HK-2 (cell line): ENCODE data around the gene CCT8L2.
"Not testable (repeated sequence)": the region's sequence is repeated elsewhere in the genome, so short reads cannot be mapped to it uniquely, and the experiment has no call there.

Experiments used
- DNase-seq: peaks from one replicate; pipeline ENCODE4 v3.0.0-alpha.2; 2018; ENCODE audit not compliant: unreplicated experiment

Gene CCT8L2

DNA sequence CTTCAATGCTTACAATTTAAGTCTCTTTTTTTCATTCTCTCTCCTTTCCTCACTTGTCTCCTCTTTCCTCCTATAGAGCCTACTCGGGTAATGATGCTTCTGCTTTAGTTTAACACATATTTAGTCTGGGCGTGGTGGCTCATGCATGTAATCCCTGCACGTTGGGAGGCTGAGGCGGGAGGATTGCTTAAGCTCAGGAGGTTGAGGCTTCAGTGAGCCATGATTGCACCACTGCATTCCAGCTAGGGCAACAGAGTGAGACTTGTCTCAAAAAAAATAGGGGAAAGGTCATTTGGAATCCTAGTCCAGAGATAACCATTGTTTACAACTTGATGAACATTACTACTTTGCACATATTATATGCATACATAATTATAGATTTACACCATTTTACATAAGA, 1.4 kb upstream of the CCT8L2 start:
- no peak for DNase-seq

DNA sequence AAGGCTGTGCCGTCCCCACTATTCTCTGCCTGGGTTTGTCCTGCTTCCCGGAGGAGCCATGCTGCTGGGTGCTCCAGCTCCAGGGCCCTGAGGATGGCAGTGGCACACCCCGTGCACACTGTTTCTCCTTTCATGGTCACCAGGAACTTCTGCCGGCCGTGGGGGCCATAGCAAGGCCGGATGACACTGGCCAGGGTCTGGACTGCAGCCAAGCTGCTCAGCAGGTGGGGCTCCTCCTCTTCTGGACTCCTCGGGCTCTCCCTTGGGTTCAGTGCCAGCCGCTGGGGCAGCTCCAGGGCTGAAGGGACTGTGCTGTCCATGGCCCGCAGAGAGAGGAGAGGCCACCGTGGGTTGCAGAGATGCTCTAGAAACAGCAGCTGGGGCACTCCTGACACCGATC, 379 bp downstream of the CCT8L2 start:
- DNase-seq = not testable (repeated sequence)

DNA sequence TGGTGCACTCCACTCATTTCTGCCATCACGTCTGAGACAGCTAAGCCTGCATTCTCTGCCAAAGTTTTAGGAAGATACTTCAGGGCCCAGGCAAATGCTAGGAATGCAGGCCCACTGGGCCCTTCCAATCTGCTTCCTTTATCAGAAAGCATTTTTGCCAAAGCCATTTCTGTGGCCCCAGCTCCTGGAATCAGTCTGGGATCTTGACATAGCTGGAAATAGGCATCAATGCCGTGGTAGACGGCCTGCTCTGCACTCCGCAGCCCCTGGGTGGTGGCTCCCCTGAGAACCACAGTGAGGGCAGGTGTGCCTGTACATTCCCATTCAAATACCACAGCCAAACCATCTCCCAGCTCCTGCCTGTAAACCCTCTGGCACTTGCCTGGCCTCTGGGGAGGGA, 1.5 kb downstream of the CCT8L2 start:
- DNase-seq = not testable (repeated sequence)

DNA sequence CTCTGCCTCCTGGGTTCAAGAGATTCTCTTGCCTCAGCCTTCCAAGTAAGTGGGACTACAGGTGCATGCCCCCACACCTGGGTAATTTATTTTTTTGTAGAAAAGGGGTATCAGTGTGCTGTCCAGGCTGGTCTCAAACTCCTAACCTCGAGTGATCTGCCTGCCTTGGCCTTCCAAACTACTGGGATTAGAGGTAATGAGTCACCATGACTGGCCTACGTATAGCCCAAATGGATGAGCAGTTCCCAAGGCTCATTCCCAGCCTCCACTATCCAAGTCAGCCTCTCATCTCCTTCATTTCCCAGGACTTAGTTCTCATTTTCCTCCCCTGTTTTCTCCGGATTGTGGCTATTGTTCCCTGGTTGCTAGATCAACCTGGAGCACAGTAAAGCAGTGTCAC, 5.6 kb downstream of the CCT8L2 start:
- DNase-seq = no peak

DNA sequence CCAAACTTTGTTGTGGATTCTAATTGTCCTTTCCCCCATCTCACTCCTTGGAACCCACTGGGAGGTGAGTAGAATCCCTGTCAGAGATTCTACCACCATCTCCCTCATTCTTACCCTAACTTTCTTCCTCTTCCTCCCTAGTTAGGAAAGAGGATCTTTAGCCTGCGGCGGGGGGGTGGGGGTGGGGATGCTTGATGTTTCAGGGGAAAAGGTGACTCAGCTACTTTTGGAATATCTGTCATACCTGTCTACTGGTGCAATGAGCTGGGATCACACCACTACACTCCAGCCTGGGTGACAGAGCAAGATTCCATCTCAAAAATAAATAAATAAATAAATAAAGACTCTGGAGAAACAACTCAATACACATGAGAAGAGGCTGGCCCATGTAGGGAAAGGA, 6.4 kb downstream of the CCT8L2 start:
- no peak for DNase-seq

DNA sequence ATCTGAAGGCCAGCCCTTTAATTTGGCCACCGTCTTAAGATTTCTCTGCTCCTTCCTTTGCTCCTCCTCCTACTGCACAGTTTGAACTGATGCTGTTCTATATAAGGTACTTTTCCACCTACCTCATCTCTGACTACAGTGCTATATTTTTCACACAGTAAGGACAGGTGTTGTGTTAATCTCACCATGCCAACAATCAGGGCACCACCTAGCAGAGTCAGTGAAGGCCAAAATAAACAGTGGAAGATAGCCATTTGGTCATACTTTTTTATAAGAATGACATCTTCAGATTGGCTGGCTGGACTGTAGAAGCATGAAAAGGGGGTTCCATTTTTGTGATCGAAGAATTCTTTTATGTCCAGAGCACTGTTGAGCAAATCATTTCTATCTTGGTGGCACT, 11.7 kb downstream of the CCT8L2 start:
- DNase-seq = not testable (repeated sequence)

DNA sequence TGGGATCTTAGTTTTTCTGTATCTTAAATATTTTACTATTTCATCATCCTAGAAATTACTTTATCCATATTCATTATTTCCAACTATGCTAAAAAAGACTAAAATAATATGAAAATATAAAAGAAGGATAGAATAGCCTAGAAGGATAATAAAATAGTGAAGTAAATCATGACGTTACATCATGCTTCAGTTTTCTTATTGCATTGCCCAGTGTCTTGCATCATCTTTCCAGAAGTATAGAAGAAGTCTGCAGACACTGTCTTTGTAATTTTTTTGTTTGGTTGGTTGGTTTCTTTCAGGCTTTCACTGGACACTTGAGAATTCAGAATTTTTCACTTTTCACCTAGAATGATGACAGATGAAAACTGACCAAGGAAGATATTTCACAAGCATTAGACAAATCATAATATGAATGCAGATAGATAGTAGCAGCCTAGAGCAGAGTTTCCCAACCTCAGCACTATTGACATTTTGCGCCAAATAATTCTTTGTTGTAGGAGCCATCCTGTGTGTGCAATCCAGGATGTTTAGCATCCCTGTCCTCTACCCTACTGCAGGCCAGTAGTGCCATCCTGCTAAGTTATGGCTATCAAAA, 23.3 kb downstream of the CCT8L2 start:
- DNase-seq = not testable (repeated sequence)

DNA sequence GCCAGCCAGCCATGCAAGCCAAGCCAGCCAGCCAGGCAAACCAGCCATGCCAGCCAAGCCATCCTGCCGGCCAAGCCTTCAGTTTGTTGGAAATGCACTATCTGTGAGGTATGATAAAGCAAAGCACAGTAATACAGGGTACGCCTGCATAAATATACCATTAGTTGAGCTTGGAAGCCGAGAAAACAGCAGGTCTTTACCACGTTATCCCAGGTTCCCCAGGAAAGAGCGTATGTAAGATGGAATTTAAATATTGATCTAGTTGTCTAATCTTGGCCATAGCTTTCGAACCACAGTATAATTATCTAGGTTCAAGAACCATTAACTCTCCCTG, 24.2 kb downstream of the CCT8L2 start:
- DNase-seq = no peak

DNA sequence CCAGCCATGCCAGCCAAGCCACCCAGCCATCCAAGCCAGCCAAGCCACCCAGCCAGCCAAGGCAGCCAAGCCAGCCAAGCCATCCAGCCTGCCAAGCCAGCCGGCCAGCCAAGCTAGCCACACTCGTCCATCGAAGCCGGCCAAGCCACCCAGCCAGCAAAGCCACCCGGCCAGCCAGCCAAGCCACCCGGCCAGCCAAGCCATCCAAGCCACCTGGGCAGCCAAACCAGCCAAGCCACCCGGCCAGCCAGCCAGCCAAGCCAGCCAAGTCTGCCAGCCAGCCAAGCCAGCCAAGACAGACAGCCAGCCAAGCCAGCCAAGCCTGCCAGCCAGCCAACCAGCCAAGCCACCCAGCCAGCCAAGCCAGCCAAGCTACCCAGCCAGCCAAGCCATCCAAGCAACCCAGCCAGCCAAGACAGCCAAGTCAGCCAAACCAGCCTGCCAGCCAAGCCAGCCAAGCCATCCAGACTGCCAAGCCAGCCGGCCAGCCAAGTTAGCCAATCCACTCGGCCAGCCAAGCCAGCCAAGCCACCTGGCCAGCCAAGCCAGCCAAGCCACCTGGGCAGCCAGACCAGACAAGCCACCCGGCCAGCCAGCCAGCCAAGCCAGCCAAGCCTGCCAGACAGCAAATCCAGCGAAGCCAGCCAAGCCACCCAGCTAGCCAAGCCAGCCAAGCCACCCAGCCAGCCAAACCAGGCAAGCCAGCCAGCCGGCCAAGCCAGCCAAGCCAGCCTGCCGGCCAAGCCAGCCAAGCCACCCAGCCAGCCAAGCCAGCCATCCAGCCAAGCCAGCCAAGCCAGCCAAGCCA, 24.8 kb downstream of the CCT8L2 start:
- not testable (repeated sequence) for DNase-seq

DNA sequence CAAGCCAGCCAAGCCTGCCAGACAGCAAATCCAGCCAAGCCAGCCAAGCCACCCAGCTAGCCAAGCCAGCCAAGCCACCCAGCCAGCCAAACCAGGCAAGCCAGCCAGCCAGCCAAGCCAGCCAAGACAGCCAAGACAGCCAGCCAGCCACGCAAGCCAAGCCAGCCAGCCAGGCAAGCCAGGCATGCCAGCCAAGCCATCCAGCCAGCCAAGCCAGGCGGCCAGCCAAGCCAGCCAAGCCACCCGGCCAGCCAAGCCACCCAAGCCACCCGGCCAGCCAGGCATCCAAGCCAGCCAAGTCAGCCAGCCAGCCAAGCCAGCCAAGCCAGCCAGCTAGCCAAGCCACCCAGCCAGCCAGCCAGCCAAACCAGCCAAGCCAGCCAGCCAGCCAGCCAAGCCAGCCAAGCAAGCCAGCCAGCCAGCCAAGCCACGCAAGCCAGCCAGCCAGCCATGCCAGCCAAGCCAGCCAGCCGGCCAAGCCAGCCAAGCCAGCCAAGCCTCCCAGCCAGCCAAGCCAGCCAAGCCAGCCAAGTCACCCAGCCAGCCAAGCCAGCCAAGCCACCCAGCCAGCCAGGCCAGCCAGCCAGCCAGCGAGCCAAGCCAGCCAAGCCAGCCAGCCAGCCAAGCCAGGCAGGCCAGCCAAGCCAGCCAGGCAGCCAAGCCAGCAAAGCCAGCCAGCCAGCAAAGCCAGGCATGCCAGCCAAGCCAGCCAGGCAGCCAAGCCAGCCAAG, 26.0 kb downstream of the CCT8L2 start:
- DNase-seq = not testable (repeated sequence)

DNA sequence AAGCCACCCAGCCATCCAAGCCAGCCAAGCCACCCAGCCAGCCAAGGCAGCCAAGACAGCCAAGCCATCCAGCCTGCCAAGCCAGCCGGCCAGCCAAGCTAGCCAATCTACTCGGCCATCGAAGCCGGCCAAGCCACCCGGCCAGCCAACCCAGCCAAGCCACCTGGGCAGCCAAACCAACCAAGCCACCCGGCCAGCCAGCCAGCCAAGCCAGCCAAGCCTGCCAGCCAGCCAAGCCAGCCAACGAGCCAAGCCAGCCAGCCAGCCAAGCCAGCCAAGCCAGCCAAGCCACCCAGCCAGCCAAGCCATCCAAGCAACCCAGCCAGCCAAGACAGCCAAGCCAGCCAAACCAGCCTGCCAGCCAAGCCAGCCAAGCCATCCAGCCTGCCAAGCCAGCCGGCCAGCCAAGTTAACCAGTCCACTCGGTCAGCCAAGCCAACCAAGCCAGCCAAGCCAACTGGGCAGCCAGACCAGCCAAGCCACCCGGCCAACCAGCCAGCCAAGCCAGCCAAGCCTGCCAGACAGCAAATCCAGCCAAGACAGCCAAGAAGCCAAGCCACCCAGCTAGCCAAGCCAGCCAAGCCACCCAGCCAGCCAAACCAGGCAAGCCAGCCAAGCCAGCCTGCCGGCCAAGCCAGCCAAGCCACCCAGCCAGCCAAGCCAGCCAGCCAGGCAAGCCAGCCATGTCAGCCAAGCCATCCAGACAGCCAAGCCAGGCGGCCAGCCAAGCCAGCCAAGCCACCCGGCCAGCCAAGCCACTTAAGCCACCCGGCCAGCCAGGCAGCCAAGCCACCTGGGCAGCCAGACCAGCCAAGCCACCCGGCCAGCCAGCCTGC, 26.8 kb downstream of the CCT8L2 start:
- not testable (repeated sequence) for DNase-seq

DNA sequence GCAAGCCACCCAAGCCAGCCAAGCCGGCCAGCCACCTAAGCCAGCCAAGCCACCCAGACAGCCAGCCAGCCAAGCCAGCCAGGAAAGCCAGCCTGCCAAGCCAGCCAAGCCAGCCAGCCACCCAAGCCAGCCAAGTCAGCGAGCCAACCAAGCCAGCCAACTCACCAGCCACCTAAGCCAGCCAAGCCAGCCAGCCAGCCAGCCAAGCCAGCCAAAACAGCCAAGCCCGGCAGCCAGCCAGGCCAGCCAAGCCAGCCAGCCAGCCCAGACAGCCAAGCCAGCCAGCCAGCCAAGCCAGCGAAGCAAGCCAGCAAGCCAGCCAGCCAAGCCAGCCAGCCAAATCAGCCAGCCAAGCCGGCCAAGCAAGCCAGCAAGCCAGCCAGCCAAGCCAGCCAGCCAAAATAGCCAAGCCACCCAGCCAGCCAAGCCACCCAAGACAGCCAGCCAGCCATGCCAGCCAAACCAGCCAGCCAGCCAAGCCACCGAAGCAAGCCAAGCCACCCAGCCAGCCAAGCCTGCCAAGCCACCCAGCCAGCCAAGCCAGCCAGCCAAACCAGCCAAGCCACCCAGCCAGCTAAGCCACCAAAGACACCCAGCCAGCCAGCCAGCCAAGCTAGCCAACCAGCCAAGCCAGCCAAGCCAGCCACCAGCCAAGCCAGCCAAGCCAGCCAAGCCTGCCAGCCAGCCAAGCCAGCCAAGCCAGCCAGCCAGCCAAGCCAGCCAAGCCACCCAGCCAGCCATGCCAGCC, 27.6 kb downstream of the CCT8L2 start:
- not testable (repeated sequence) for DNase-seq

DNA sequence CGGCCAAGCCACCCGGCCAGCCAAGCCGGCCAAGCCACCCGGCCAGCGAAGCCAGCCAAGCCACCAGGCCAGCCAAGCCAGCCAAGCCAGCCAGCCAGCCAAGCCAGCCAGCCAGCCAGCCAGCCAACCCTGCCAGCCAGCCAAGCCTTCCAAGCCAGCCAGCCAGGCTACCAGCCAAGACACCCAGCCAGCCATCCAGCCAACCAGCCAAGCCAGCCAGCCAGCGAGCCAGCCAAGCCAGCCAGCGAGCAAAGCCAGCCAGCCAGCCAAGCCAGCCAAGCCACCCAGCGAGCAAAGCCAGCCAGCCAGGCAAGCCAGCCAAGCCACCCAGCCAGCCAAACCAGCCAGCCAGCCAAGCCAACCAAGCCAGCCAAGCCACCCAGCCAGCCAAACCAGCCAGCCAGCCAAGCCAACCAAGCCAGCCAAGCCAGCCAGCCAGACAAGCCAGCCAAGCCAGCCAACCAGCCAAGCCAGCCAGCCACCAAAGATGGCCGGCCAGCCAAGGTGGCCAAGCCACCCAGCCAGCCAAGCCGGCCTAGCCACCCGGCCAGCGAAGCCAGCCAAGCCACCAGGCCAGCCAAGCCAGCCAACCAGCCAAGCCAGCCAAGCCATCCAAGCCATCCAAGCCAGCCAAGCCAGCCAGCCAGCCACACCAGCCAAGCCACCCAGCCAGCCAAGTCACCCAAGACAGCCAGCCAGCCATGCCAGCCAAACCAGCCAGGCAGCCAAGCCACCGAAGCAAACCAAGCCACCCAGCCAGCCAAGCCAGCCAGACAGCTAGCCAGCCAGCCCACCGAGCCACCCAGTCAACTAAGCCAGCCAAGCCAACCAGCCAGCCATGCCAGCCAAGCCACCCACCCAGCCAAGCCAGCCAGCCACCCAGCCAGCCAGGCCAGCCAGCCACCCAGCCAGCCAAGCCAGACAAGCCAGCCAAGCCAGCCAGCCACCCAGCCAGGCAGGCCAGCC, 28.8 kb downstream of the CCT8L2 start:
- no peak for DNase-seq

DNA sequence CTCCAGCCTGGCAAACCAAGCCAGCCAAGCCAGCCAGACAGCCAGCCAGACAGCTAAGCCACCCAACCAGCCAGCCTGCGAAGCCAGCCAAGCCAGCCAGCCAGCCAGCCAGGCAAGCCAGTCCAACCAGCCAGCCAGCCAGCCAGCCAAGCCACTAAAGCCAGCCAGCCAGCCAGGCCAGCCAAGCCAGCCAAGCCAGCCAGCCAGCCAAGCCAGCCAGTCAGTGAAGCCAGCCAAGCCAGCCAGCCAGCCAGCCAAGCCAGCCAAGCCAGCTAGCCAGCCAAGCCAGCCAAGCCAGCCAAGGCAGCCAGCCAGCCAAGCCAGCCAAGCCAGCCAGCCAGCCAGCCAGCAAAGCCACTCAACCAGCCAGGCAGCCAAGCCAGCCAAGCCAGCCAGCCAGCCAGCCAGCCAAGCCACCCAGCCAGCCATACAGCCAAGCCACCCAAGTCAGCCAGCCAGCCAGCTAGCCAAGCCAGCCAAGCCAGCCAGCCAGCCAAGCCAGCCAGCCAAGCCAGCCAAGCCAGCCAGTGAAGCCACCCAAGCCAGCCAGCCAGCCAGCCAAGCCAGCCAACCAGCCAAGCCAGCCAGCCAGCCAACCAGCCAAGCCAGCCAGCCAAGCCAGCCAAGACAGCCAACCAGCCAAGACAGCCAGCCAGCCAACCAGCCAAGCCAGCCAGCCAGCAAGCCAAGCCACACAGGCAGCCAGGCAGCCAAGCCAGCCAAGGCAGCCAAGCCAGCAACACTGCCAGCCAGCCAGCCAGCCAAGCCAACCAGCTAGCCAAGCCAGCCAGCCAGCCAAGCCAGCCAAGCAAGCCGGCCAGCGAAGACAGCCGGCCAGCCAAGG, 29.7 kb downstream of the CCT8L2 start:
- DNase-seq = no peak

DNA sequence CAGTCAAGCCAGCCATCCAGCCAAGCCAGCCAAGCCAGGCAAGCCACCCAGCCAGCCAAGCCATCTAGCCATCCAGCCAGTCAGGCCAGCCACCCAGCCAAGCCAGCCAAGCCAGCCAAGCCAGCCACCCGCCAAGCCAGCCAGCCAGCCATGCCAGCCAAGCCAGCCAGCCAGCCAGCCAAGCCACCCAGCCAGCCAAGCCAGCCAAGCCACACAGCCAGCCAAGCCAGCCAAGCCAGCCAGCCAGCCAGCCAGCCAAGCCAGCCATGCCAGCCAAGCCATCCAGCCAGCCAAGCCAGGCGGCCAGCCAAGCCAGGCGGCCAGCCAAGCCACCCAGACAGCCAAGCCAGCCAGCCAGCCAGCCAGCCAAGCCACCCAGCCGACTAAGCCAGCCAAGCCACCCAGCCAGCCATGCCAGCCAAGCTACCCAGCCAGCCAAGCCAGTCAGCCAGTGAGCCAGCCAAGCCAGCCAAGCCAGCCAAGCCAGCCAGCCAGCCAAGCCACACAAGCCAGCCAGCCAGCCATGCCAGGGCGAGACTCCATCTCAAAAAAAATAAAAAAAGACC, 31.4 kb downstream of the CCT8L2 start:
- DNase-seq = not testable (repeated sequence)

DNA sequence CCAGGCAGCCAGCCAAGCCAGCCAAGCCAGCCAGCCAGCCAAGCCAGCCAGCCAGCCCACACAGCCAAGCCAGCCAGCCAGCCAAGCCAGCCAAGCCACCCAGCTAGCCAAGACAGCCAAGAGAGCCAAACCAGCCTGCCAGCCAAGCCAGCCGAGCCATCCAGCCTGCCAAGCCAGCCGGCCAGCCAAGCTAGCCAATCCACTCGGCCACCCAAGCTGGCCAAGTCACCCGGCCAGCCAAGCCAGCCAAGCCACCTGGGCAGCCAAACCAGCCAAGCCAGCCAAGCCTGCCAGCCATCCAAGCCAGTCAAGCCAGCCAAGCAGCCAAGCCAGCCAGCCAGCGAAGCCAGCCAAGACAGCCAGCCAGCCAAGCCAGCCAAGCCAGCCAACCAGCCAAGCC, 32.0 kb downstream of the CCT8L2 start:
- DNase-seq = not testable (repeated sequence)

DNA sequence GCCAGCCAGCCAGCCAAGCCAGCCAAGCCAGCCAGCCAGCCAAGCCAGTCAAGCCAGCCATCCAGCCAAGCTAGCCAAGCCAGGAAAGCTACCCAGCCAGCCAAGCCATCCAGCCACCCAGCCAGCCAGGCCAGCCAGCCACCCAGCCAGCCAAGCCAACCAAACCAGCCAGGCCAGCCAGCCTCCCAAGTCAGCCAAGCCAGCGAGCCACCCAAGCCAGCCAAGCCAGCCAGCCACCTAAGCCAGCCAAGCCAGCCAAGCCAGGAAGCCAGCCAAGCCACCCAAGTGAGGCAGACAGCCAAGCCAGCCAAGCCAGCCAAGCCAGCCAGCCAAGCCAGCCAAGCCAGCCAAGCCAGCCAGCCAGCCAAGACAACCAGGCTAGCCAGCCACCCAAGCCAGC, 32.6 kb downstream of the CCT8L2 start:
- DNase-seq = not testable (repeated sequence)

DNA sequence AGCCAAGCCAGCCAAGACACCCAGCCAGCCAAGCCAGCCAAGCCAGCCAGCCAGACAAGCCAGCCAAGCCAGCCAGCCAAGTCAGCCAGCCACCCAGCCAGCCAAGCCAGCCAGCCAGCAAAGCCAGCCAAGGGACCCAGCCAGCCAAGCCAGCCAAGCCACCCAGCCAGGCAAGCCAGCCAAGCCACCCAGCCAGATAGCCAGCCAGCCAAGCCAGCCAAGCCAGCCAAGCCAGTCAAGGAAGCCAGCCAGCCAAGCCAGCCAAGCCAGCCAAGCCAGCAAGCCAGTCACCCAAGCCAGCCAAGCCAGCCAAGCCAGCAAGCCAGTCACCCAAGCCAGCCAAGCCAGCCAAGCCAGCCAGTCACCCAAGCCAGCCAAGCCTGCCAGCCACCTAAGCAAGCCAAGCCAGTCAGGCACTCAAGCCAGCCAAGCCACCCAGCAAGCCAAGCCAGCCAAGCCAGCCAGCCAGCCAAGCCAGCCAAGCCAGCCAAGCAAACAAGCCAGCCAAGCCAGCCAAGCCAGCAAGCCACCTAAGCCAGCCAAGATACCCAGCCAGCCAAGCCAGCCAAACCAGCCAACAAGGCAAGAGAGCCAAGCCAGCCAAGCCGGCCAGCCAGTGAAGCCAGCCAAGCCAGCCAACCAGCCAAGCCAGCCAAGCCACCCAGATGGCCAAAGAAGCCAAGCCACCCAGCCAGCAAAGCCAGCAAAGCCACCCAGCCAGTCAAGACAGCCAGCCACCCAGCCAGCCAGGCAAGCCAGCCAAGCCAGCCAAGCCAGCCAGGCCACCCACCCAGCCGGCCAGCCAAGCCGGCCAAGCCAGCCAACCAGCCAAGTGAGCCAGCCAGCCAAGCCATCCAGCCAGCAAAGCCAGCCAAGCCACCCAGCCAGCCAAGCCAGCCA, 33.3 kb downstream of the CCT8L2 start:
- DNase-seq = no peak
